Stimulated activated CD8-positive, alpha-beta memory T cell treated with anti-CD3 and anti-CD28 coated beads, Interleukin-15, amount 100 ng/mL, for 4 hours (primary cell): ENCODE measurements around the gene PLA2G4E.

Source experiments
- DNase-seq, 2 donors: peaks; one replicate each; pipeline ENCODE4 v3.0.0-alpha.2; 2020; ENCODE audit warnings: low read depth in 2 of 2

PLA2G4E gene

DNA sequence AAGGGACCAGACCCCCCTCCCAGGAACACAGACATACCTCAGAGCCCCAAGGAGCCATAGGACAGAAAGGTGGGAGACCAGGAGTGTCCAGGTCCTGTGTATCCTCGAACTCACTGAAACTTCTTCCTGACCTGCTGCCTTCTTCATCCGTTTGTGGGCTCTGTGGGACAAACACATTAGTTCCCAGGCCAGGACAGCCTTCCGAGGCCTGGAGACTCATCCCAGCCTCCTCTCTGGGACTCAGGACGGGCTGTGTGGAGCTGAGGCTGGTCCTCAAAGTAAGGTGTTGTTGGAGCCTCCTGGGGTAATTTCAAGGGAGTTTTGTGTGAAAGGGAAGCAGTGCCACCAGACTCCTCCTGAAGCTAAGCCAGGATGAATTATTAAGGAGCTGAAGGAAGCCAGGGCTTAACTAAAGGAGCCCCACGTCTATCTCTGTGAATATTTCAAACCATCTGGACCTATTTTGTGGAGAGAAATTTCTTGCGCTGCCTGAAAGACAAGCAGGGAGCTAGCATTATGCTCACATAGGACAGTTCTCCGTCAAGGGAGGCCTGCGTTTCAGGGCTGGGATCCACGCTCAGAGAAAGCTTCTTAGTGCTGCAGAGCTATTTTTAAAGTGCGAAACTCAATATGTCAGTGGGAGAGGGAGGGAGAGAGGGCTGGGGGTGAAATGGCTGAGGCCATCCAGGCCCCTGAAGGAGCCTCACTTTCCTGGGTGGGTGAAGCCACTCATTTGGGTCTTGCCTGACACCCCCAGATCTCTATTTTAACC lies 29.8 kb upstream of the PLA2G4E start:
- no peak for DNase-seq

DNA sequence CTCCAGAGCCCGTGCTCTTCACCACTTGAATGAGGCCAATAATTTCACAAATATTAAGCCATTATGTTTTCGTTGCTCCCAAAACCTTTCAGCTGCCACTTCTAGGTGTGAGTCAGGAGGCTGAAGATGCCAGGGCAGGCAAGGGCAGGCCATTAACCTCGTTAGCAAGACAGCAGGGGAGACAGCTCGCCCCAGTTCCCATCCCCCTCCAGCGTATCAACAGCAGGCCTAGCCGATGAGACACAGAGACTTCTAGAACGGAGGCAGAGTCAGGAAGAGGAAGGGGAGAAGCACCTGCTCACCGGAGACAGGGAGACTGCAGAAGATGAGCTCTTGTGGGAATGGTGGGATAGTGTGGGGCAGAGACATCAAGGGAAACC lies 28.0 kb upstream of the PLA2G4E start:
- DNase-seq = no peak

DNA sequence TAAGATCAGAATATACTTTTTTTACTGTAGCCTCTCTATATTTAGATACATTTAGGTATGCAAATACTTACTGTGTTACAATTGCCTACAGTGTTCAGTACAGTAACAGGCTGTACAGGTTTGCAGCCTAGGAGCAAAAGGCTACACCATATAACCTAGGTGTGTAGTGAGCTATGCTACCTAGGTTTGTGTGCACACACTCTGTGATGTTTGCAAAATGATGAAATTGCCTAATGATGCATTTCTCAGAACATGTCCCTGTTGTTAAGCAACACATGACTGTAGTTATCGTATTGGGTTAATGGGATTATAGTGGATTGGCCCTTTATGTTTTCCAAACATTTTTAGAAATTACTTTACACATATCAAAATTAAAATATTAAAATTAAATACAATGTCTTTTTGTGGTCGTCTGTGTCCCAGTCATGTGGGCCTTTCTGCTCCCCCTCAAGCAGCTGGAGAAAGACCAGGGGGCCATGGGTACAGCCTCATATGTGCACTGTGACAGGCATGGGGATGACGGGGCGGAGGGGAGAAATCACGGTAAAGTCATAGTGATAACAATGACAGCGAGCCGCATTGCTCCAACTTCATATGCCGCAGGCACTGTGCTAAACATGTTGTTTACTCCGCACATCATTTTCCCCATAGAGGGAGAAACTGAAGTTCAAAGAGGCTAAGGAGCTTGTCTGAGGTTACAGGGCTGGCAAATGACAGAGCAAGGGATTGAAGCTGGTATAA lies 27.4 kb upstream of the PLA2G4E start:
- no peak for DNase-seq

DNA sequence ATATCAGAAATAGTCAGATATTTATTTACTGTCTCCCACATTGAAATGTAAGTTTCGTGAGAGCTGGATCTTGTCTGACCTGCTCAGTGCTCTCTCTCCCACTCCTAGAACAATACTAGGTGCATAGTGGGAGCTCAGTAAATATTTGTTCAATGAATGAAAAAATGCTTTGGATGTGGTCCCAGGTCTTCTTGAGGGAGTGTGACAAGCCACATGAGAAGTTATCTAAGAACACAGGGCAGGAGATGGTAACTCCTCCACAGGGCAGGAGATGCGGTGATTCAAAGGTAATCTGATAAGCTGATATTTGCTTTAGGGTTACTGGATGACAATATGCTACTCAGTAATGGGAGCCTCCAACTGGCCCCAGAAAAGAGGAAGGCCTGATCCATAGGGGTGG lies 25.8 kb upstream of the PLA2G4E start:
- no peak for DNase-seq

DNA sequence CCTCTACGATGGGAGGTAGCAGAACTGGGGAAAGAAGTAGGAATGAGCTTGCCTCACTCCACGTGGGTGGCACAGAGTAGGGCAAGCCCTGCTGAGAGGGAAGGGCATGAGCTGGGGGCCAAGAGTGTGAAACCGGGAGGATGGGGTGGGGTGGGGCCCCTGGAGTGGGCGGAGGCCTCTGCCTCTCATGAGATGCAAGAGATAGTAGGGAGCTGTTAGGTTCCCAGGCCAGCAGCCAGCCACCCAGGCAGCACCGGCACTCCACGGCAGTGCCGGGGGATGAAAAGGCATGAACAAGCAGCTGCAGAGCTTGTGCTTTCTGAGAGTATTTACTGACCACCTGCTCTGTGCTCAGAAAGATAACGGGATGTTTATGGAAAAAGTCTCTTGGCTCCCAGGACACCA lies 24.4 kb upstream of the PLA2G4E start:
- no peak for DNase-seq

DNA sequence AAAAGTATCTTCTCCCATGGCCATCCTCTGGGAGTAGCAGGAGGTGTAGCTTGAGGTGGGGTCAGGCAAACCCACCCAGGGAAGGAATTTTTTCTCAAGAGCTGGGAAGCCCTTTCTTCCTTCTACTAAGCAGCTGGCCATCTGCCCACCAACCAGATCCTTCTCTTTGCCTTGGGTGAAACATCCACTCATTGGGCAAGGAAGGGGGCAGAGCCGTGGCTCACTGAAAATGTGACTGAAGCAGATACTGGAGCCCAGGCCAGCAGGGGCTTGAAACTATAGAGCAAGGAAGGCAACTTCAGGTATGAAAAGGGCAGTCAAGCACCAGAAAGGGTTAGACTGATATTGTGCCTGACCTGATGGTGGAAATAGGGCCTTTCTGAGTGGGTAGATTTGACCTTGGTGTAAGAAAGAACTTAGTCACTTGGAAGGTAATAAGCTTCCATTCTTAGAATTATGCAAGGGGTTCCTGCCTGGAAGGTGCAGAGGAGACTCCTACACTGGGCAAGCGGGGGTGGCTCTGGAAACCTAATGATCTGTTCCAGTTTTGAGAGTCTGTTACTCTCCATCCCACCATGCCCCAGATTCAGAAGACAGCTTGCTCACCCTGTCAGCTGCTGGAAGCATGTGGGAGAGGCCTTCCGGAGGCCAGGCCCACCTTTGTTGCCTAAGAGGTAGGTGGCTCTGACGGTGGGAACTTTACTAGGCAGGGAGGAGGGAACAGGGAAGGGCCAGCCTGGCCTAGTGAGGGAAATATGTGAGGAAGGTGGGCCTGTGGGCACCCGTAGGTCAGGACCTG lies 22.0 kb upstream of the PLA2G4E start:
- DNase-seq = no peak

DNA sequence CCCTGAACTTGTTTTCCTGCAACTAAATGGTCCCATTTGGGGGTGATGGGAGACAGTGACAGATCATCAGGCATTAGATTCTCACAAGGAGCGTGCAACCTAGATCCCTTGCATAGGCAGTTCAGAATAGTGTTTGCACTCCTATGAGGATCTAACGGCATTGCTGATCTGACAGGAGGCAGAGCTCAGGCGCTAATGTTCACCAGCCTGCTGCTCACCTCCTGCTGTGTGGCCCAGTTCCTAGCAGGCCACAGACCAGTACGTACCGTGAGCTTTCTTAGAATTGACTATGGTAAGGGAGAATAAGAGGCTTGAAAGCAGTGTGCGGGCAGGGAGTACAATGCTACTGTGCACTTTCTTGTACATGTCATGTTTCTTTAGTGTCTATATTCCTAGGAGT lies 17.6 kb upstream of the PLA2G4E start:
- DNase-seq = no peak

DNA sequence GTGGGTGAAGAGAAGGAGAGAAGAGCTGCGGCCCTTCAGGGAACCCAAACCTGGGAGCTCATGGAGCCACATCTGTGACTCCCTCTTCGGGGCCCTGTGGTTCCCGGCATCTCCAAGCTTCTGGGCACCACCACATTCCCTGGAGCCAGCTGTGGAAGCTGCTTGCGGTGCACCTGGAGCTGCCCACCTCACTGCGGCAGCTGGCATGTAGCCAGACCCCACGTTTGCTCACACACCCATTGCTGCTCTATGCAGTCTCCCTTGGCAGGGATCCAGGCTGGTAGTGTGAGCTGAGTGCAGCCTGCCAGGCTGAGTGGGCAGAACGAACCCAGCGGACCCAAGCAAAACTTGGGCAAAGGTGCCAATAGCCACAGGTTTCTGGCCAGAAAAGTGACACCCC lies 16.8 kb upstream of the PLA2G4E start:
- no peak for DNase-seq

DNA sequence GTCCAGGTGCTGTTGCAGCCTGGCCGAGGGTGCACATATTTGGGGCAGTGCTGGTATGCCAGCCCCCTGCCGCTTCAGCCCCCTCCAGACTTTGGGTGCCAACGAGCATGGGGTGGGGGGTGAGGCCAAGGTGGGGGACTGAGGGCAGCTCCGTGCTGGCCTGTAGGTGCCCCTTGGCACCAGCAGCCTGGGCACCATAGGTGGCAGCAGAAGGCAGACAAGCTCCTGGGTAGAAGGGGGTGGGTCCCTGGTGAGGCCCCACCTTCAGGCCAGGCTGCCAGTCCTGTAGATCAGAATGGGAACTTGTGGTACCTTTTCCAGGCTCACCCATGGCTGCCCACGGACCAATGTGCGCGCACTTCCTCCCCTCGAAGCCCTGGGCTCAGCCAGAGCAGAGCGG lies 16.1 kb upstream of the PLA2G4E start:
- DNase-seq = no peak

DNA sequence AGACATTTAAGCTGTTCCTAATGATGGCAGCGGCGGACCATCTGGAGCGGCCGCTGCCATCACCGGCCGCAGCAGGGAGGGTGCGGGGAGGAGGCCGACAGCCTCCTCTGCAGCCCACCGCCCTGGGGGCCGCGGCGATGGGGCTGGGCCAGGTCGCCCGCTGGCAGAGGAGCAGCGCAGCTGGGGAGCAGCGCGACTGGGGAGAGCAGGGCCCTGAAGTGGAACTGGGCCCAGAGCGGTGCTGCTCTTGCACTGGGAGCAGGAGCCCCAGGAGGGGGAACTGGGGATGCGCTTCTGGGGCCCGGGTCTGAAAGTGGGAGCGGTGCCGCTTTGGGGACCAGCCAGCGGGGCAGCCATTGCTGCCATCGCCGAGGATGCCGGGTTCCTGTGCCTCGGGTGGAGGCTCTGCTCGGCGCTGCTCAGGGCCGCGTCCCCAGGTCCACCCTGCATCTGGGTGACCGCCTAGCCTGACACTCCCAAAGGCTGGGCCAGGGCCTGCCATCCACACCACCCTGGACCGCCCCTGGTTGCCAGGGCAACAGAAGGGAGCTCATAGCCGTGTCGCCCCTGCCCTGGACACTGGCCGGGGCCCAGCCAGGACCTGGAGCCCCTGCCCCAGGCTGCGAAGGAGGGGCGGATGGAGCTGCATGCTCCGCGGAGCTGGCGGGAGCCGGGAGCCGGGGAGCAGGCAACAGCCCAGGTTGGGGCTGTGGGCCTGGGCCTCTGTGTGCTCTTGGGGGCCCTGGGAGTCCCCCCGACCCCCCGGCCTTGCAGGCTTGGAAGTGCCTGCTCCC lies 15.5 kb upstream of the PLA2G4E start:
- DNase-seq = no peak

DNA sequence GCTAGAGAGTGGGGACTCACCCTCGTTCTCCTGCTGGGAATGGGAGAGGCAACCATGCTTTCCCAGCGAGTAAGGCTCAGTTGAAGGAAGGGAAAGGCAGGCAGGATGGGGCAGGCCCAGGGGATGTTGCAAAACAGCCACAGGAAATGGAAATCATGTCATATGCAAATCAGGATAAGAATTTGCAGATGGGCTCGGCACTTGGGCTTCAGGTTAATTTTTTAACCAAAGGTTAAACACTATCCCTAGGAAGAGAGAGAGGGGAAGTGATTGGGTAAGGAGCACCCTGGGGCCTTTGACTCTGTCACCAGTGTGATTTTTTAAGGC lies 14.6 kb upstream of the PLA2G4E start:
- DNase-seq = no peak

DNA sequence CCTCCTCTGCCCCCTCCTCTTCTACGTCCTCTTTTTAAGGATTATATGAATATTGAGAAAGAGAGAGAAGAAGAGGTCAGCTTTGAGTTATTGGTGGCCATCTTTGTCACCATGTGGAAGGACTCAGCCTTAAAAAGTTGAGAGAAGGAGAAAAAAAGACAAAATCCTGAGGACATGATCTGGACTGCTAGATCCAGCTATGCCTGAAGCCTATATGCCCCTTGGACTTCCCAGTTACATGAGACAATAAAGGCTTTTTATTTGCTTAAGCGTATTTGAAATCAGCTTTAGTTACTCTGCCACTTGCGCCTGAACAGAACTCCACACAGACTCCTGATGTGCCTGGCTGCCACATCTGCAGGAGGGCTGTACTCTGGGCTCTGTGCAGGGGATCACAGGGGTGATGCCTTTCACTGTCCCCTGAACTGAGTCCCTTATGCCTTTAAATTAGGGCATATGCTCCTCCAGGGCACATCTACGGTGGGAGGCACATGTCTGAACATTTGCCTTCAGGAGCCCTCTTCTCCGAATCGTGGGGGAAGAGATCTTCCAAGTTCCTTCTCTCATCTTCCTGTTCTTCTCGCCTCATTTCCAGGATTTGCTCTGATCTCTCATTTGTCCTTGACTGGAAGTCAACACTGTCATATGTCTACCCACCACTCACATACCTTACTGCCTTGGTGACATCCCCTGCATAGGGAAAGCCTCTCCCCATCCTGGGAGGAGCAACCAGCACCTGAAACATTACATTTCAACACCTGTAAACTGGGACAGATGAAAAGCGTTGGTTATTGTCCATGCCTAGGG lies 14.0 kb upstream of the PLA2G4E start:
- no peak for DNase-seq

DNA sequence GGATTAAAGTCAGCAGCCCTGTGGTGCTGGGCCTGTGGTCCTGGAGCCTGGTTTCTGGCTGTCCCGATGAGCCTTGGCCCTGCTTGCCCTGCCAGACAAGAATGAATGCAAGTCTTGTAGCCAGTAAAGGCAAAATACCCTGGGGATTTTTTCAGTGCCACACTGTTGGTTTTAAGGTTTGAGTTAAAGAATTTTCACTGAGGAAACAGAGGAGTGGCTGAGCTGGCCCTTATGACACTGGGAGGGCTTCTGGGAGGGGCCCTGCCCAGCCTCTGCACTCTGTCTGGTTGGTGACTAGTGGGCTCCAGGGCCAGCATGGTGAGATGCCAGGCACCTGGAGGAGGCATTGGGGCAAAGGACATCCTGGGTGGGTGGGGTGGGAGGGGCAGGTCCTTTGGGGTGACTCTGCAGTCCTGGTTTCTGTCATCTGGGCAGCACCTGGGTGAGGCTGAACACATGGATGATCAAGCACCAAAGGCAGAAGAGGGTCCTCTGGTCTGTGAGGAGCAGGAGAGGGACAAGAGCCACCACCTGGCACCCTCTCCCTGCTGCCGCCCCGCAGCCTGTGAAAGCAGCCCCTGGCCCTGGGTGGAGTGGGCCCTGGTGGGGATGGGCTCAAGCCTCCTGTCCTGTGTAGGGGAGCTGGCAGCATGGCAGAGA lies 12.5 kb upstream of the PLA2G4E start:
- DNase-seq = no peak

DNA sequence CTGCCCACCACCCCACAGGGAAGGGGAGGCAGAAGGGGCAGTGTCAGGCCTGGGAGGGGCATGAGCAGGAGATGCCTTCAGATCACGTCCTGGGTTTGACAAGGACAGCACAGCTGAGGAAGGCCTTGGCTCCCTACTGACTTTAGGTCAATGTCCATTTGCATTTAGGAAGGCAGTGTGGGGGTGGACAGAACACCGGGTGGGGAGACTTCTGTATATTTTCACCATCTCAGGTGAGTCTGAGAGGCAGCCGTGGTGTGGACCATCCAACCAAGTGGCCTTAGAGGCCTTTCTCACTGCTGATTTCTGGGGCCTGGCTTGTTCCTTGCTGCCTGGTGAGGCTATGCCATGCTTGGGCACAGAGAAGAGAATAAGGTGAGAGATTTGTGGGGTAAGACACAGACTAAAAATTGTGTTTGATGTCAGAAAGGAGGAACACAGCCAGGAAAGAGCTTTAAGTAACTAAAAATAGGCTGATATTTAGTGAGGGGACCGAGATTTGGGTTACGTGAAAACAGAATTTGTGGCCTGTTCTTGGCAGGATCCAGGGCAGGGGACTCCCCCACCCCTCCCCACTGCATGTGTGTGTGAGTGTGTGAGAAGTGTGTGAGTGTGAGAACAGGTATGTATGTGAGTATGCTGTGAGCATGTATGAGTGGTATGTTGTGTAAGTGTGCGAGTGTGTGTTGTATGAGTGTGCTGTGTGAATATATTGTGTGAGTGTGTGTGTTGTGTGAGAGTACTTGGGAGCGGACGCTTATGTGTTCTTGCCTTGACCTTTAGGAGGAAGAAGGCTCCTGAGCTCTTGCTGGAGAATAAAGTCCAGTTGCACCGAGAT lies 11.8 kb upstream of the PLA2G4E start:
- no peak for DNase-seq

DNA sequence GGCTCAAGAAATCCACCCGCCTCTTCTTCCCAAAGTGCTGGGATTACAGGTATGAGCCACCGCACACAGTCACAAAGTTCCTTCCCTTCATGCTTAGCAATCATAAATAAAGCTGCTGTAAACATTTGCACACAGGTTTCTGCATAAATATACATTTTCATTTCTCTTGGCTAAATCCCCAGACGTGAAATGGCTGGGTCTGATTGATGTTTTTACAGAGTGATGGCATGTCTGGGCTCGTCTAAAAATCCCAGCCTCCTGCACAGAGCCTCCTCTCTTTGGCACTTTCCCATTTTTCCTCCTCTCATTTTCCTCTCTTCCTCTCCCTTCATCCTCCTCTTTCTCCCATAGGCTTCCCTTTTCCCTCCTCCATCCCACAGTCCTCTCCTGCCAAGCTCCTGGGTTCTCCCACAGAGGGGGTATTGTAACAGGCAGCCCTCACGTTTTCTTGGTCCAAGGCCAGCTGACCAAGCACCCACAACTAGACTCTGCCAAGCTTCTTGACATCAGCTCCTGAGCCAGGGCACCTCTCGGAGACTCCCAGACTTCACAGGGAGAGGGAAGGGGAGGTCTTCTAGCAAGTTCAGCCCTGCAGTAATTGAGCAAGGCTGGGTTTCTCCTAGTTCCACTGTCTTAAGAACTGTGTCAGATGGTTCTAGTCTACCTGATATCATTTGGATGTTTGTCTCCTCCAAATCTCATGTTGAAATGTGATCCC lies 10.5 kb upstream of the PLA2G4E start:
- DNase-seq = no peak

DNA sequence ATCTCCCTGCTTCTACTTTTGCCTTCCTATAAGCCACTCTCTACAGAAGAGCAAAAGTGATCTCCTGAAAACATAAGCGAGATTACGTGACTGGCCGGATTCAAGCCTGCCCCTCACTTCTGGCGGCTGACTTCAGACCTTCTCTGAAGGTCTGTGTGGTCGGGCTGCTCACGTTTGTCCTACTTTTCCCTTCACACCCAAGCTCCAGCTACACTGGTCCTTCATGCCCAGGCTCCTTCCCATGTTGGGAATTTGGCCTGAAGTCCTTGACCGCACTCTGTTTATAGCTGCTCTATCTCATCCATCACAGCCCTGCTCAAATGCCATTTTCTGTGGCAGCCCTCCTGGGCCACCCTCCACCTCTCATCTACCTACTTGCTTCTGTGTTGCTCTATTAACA lies 6.7 kb upstream of the PLA2G4E start:
- DNase-seq = no peak

DNA sequence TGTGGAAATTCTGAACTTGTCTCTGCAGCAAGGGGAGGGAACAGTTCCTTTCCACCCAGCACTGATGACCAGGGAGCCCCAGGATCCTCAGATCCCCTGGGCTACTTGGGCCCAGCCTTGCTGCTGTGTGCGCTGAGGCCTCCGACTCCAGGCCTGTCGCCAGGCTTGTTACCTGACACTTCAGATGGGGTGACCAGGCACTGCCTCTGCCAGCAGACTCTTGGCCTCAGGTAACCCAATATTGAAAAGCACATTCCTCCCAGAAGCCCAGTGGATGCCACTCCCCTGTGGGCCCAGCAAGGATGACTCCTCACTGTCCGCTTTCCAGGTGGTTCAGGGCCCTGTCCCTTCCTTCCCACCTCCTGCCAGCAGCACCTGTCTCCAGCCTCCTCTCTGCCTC lies 3.5 kb upstream of the PLA2G4E start:
- no peak for DNase-seq

DNA sequence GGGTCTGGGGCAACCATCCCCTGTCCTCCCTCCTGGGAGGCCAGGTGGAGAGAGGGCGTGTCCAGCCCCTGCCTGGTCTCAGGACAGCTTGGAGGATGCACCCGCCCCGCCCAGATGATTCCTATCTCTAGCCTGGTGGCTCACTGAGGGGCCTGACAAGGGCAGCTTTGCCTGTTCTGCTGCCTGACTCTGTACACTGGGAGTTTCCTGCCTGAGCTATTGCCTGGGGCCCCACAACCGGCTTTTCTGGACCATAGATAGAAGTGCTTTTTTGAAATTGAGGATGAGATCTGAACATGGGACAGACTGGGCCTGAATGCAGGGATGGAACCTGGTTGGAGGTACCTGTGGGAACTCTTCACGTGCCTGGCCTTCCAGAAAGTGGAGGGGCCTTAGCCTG lies 751 bp upstream of the PLA2G4E start:
- DNase-seq = no peak
